Suppressor macrophage treated with lipopolysaccharide for 1 hour (primary cell): ENCODE measurements around the gene ARHGAP10.

Experiments used
- DNase-seq, 3 donors: peaks; one replicate each; pipeline ENCODE4 v3.0.0-alpha.2; 2020 to 2022

ARHGAP10 gene

DNA sequence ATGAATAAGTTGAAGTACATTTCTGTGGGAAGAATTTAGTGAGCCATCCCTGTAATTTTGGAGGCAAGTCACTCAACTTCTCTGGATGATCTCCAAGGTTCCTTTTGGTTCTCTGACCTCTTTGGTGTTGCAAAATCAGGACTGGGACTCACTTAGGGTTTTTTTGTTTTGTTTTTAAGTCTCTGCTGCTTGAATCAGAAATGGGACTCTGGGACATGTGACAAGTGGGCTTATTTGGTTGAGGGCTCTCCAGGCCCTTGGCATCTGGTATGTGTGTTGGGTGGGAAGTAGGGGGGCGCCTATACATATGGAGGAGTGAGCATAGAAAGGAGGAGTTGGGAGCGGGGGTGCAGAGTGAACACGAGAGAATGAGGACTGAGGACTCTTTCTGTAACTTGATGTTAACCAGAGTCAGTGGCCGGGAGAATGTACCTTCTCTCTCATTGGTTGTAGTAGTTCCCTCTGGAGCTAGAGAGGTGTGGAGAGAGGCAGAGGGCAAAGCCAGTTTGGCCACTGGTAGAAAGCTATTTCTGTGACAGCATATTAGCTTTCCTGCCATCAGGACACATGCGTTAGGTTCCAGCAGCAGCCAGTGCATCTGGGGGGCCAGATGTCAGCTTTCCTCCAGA lies 1.9 kb downstream of the ARHGAP10 start:
- peak; percentile 67 to 87 (median 80) for DNase-seq

DNA sequence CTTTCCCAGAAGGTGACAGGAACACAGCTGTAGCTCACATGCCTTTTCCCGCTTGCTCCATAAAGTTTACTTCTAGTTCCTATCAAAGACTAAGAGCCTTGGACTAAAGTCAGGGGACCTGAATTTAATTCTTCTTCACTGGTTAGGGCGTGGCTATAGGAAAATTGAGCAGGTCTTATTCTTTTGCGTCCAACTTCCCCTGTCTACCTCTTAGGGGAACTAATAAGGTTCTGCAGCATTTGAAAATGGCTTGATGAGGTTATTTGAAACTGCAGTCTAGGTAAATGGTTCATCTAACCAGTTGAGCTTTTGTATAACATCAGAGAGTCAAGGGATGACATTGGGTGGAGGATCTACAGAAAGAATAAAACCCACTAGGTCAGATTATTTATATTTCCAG lies 2.6 kb downstream of the ARHGAP10 start:
- peak in 1 of 3 donors; percentile 14 for DNase-seq

DNA sequence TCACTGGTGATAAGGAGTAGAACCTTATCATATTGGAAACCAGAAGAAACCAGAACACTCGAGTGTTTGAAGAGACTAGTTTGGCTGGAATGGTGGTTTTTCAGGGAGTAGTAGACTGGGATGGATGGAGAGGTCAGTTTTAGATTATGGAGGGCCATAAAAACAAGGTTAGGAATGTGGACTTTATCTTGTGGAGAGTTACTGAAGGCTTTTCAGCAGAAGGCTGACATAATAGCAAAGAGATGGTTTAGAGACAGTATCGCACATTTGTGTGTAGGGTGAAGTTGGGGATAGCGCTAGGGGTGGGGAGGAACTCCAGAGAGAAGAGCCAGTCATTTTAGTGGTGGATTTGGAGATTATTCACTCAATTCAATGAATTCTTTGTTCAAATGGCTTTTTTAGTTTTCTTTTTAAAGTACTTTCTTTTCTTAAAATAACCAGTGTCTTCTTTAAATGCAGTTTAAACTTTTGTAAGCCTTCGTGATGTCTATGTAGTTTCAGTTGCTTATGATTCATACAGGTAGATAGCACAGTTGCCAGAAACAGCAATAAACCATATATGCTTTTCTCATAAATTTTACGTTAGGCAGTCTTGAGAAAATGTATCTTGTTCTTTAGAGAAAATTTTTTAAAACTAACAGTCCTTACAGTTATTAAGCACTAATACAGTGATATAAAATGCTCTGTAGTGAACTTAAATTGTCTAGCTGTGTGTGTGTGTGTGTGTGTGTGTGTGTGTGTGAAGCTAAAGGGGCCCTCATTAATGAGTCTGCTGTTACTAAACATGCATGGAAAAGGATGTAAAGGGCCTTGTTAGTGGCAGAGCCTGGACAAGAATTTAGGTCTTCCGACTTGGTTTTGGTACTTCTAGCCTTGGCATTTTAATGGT lies 3.8 kb downstream of the ARHGAP10 start:
- DNase-seq = no peak

DNA sequence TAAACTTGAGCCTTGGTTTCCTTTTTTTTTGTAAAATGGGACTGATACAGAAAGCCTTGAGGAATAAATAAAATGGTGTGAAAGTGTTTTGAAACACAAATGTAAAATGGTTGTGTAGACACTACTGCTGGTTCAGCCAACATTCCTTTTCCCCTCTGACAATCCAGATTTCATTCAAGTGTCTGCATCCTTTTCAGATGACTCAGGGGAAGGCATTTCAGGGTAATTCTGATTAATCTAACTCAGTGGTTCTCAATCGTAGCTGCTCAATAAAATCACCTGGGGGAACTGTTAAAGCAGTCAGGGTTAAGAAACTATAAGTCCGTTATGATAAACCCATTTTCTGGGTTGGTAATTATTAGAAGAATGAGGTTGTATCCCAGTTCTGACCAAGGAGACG lies 4.6 kb downstream of the ARHGAP10 start:
- DNase-seq = no peak

DNA sequence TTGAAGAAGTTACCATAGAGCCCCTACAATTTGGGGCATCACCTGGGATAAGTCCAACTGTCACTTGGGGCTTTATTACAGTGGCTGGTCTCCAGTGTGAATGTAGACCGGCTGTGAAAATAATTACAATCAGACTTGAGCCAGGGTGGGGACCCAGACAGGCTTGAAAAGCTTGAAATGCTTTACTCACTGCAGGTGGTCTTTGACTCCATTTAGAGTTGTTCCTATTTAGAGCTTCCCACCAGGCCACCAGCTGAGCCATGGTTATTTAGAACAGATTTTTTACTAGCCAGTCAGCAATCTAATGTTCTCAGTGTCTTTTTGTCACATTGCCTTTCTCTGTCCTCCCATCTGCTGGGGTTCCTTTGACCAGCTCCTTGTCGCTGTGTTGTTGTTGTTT lies 5.7 kb downstream of the ARHGAP10 start:
- DNase-seq = no peak

DNA sequence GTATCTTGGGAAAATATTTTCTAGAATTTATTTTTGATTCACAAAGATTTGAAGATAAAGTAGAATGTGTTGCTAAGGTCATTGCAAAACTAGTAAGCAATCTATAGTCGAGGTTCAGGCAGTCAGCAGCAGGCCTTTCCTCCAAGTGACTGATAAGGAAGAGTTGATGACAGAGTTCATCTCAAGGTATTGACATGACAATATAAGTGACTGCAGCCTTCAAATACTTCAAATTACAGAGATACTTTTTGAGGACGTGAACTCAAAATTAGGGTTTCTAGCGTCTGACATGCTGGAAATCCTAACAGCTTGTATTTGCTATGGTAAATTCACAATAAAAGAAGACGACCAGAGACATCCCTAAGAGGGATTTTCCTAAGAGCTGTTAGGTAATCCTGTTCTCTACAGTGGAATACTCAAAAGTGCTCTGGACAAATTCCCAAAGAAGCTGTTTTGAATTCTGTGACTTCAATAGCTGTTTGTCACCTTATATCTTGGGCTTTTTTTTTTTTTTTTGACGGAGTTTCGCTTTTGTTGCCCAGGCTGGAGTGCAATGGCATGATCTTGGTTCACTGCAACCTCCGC lies 7.4 kb downstream of the ARHGAP10 start:
- peak; percentile 36 to 55 (median 45) for DNase-seq

DNA sequence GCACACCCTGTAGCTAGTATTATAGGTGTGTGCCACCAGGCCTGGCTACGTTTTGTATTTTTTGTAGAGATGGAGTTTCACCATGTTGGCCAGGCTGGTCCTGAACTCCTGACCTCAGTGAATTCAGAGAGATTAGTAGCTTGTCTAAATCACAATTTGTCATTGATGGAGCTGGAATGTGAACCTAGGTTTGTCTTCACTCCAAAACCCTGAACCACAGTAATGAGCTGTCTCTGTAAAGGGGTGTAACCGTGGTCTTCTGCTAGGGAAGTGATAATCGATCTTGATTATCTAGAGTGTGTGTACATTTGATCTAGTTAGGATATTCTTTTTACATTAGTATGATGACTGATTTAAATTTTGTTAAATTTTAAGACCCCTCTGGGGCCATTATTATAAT lies 8.3 kb downstream of the ARHGAP10 start:
- no peak for DNase-seq

DNA sequence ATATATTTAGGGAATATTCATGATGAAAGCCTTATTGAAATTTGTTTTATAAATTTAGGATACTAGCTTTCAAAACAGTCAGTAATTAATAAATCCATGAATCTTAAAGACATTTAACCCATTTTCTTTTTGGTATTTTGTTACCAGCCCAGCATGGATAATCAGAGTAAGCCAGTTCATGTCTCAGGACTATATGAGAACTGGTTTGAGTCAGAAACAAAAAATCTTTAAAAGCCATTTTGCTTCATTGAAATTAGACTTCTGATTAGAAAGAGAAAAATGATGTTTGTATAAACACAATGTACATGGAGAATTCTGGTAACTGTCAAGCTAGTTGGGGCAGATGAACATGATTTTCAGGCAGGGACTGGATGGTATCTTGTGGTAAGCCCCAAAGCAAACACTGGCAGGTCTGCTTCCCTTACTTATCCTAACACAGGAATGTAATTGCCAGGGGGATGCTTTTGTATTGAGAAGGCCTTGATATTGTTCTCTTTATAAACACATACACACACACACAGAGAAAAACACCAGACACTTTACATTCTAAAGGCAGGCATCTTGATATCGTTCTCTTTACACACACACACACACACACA lies 9.4 kb downstream of the ARHGAP10 start:
- no peak for DNase-seq

DNA sequence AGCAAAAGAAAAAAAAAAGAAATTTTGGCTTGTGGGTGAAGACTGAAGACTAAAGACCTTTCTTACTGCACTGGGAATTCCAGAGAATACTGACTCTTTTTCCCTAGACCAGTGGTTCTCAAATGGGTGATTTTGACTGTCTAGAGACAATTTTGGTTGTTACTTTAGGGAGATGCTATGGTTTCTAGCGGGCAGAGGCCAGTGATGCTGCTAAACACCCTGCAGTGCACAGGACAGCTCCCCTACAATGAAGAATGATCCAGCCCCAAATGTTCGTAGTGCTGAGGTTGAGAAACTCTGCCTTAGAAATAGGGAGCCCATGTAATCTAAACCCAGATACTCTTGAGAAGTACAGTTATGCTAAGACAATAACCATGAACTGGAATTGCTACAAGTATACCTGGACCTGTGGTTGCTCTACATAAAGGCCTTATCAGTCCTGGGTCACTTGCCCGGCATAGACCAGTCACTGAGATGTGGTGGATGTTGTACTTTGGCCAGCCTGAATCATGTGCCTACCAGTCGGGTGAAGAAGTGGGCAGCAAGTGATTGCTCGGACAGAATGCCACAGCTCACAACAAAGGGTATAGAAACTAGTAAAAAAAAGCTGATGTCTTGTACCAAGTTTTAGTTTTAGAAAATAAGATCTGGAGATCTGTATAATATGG lies 16.0 kb downstream of the ARHGAP10 start:
- no peak for DNase-seq

DNA sequence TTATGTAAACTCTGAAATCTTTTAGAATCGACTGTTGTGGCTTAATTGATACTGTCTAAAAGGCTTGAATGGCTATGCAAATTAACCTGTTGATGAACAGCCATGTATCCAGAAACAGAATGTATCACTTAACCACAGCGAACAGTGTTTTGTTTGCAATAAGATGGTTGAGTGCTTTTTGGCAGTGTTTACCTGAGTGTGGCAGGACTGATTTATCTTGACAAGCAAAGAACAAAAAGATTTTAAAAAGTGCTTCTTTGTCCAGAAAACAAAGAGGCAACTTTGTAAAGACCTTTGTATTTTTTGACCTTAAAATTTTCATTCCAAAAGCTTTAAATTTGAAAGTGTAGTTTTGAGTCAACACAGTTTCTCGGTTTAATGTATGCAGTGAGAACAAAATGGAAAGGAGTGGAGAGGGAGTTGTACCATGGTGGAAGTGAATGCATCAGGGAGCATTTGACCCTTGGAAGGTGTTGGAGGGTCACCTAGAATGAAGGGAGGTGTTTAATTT lies 18.0 kb downstream of the ARHGAP10 start:
- no peak for DNase-seq

DNA sequence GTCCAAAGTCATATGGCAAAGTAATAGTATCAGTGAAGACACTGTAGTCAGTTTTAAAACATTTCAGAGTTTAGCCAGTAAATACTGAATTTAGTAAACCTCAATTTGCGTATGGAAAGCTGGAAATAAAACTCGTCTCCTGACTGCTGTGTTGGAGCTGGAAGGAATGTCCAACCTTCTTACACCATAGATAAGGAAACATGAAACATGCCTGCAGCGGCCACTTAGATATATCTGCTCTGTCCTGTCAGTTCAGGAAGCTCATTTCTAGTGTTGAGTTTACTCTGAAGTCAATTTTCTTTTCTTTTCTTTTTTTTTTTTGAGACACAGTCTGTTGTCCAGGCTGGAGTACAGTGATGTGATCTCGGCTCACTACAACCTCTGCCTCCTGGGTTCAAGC lies 21.2 kb downstream of the ARHGAP10 start:
- no peak for DNase-seq

DNA sequence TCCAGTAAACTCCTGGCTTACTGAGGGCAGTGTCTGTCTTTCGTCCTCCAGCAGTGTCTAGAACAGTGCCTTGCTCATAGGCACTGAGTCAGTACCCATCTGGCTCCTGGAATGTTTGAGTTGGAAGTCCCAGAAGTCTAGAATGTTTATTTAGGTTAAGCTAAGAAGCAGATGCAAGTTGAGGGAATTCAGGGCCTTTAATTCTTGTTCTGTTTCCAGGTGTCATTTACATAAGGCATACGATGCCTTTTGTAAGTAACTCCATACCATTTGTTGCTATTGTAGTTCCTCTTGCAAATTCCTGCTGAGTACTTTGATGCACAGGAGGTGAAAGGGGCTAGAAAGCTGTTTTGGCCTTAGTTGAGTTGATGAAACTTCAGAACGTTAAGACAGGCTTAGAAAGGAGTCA lies 22.2 kb downstream of the ARHGAP10 start:
- DNase-seq = no peak

DNA sequence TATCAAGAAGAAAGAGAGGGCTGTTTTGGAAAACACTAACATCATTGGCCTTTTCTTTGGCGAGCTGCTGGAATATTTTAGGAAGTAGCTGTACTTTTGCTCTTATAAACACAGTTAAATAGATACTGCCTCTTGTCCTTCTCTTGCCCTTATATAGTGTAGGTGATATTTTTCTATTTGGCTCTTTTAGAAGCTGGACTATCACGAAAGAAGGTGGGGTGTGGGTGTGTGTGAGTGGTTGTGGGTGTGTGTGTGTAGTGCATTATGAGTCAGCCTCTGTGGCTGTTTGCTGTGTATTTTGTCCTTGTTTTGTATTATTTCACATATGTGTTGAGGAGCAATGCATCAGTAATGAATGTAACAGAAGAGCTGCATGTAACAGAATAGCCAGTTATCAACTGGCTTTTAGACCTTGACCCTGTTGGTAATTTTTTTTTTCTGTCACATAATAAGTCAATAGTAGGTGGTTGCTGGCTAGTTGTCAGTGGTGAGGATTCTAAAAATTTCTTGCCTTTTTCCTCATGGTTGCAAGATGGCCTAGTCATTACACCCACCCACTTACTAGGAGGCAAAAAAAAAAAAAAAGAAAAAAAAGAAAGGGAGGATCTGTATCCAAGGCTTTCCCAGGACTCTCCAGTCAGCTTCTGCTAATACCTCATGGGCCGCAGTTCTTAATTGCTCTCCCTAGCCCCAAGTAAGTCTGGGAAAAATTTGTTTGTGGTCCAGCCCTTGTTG lies 23.8 kb downstream of the ARHGAP10 start:
- DNase-seq = peak in 2 of 3 donors; percentile 47 to 48

DNA sequence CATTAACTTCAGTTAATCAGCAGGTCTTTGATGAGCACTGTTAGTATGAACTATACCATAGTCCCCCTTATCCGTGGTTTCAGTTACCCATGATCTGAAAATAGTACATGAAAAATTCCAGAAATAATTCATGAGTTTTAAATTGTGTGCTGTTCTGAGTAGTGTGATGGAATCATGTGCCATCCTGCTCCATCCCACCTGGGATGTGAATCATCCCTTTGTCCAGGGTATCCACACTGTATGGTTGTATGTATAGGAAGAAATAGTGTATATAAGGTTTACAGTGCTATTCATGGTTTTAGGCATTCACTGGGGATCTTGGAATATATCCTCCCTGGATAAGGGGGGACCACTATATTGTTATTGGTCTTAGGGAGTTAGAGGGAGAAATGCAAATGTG lies 24.5 kb downstream of the ARHGAP10 start:
- DNase-seq = no peak

DNA sequence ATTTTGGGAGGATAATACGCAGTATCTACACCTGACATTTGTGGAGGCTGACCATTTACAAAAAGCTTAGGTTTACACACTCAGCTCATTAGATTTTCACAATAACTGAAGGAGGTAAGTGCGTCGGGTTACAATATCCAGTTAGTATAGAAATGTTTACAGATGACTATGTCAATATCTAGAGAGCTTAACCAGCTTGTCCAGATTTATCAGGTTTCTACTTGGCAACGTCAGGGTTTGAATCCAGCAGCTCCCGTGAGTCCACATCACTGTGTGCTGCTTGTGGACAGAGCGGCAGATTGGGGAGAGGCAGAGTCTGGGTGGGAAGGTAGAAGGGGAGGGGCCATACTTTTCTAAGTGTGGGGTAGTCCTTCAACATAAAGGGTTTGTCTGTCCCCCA lies 28.3 kb downstream of the ARHGAP10 start:
- no peak for DNase-seq

DNA sequence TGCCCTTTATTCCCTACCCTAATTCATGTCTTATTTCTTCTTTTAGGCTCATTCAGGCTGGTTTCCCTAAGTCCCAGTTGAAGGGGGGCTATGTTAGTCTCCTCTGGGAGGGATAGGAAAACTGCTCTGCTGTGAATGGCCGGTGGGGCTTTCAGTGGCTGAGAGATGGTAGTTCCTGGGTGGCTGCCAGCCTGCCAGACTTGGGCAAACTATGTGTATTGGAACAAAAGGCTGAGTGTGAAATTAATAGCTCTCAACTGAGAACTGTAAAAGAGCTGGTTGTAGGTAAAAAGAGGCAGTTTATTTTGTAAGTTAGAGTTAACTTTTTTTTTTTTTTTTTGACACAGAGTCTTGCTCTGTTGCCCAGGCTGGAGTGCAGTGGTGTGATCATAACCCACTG lies 28.8 kb downstream of the ARHGAP10 start:
- no peak for DNase-seq

DNA sequence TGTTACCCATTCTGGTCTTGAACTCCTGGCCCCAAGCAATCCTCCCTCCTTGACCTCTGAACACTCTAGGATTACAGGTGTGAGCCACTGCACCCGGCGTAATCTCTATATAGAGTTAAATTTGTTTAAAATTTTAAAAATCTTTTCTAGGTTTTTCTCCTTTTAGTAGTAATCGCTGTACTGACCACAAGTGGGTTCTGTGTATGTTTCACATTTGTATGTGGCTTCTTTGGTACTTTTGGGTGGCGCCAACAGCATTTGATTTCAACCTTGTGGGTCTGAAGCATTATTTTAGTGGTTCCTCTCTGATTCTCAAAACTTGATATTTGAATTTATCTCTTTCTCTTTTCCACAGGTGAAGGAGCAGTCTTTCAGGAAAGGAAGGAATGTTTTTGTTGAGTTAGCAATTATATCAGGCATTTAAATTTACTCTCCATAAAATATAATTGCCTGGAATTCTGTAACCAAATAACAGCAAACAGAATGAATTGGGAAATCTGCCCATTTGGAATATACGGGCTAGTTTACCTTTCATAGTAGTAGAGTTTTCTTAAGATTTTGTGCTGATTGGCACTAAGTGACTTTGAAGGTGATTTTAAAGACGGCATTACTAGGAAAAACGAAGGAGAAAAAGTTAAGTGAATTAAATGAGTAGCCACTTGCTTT lies 29.5 kb downstream of the ARHGAP10 start:
- no peak for DNase-seq

DNA sequence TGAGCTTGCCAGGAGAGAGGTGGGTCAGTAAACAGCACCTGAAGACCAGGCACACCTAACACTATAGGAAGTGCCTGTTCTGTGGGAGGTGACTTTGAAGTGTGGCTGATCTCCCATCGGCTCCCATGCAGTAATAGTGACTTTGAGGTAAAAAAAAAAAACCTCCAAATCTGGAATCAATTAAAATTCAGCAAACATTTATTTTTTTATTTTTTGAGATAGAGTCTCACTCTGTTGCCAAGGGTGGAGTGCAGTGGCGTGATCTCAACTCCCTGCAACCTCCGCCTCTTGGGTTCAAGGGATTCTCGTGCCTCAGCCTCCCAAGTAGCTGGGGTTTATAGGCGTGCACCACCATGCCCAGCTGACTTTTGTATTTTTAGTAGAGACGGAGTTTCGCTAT lies 32.4 kb downstream of the ARHGAP10 start:
- DNase-seq = no peak

DNA sequence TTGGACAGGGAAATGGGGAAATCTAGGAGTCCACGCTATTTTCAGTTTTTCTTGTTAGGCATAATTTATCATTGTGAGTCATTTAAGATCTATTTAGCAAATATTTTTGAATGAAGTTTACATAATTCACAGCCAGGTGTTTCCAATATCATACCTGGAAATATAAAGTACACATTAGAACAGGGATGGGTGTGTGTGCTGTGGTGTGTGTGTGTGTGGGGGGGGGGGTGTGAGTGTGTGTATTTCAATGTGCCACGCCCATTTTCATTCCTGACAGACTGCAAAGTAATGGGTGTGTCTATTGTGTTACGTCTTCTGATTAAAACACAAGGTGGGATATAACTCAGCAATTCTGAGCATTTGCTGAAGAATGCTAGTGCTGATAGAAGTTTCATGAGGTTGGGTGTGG lies 33.2 kb downstream of the ARHGAP10 start:
- DNase-seq = peak in 2 of 3 donors; percentile 36 to 45

DNA sequence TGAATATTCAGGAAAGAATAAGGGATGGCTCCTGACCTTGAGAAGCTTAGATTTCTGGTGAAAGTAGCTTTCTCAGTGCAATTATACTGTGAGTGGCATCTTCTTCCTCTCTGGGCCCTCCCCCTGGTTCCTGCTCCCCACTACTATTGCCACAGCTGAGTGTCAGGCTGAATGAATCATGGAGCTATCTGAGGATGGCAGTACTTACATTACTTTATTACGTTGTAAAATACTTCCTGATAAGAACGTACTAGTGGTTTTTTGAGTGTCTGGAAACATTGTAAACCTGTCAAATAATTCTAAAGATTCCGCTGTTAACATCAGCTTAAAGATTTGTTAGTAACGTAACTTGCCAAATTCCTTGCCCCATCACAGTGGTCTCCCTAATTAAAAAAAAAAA lies 36.2 kb downstream of the ARHGAP10 start:
- DNase-seq = peak; percentile 85 to 92 (median 90)

DNA sequence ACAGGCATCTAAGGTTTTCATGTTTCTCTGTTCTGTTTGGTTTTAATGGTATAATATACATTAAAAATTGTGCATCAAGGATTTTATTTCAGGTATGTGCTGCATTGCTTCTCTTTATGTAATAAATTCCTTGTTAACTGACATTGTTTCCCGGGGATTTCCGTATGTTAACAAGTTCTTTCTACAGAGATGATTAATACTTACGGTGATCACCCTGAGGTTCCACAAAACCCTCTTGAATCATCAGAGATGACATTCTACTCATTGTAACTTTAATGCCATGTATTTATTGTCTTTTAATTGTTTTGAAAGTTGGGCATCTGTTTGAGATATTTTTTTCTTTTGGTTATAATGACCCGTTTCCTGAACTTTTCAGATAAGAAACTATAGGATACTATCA lies 37.5 kb downstream of the ARHGAP10 start:
- peak; percentile 61 to 90 (median 85) for DNase-seq
